Effector memory CD4-positive, alpha-beta T cell (primary cell): ENCODE results near the gene ZMYND19.
"Not testable (repeated sequence)": the region's sequence is repeated elsewhere in the genome, so short reads cannot be mapped to it uniquely, and the experiment has no call there.

Experiments
- DNase-seq, 3 donors: peaks; one replicate each; pipeline ENCODE4 v3.0.0-alpha.2; 2020
- H3K27ac ChIP-seq: 2 replicates; pipeline ENCODE4 v1.7.0; 2013; ENCODE audit warnings: mild to moderate bottlenecking, low read length, moderate library complexity; ENCODE audit not compliant: insufficient read depth, poor library complexity, severe bottlenecking
- H3K27me3 ChIP-seq: replicated peaks from 2 replicates; pipeline ENCODE4 v1.7.0; 2013; ENCODE audit warnings: mild to moderate bottlenecking, low read length; ENCODE audit not compliant: insufficient read depth, control insufficient read depth, poor library complexity, severe bottlenecking
- H3K36me3 ChIP-seq: 2 replicates; pipeline ENCODE4 v1.7.0; 2013; ENCODE audit warnings: mild to moderate bottlenecking, low read length, moderate library complexity; ENCODE audit not compliant: control insufficient read depth, insufficient read depth
- H3K4me1 ChIP-seq: 2 replicates; pipeline ENCODE4 v1.7.0; 2013; ENCODE audit warnings: low read length, mild to moderate bottlenecking; ENCODE audit not compliant: control insufficient read depth, insufficient read depth, poor library complexity, severe bottlenecking
- H3K4me3 ChIP-seq: 2 replicates; pipeline ENCODE4 v1.7.0; 2013; ENCODE audit warnings: low read length, low read depth, mild to moderate bottlenecking; ENCODE audit not compliant: insufficient read depth, poor library complexity, severe bottlenecking
- H3K9me3 ChIP-seq: 2 replicates; pipeline ENCODE4 v1.7.0; 2013; ENCODE audit warnings: mild to moderate bottlenecking, low read length, moderate library complexity; ENCODE audit not compliant: control insufficient read depth

The ZMYND19 gene

DNA sequence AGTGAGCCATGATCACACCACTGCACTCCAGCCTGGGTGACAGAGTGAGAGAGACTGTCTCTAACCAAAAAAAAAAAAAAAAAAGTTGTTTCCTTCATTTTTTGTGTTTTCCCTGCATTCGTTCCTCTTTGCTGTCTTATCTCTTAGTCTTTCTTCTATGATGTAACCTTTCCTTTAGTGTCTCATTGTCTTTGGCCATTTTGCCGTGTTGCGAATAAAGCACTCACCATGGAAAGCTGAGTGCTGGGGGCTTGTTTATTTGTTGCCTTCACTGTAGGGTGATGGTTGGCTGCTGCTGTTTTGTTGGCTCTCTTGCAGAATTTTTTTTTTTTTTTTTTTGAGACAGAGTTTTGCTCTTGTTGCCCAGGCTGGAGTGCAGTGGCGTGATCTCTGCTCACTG lies 36.2 kb upstream of the ZMYND19 start:
- Histone ChIP-seq H3K4me3 (no peak overlapping the region), H3K27ac (no peak overlapping the region), H3K27me3 (no peaks in the 10 kb centered on the region), H3K36me3 (no peaks in the 10 kb centered on the region), H3K9me3 (no peaks in the 10 kb centered on the region), H3K4me1 (peaks cover 7% of the 10 kb centered on the region)
- no peak for DNase-seq

DNA sequence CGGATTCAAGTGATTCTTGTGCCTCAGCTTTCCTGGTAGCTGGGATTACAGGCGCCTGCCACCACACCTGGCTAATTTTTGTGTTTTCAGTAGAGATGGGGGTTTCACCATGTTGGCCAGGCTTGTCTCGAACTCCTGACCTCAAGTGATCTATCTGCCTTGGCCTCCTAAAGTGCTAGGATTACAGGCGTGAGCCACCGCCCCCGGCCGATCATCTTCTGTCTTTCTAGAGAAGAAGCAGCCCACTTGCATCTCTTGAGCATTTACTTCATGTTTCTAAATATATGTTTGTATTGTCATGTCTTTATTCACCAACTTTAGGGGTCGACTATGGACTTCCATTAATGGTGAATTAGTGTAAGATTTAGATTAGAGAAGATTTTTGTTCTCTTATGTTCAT lies 31.9 kb upstream of the ZMYND19 start:
- H3K27ac ChIP-seq, H3K36me3 ChIP-seq, DNase-seq, H3K4me3 ChIP-seq, H3K9me3 ChIP-seq, H3K27me3 ChIP-seq: not testable (repeated sequence)
- H3K4me1 ChIP-seq: peaks cover 13% of the 10 kb centered on the region

DNA sequence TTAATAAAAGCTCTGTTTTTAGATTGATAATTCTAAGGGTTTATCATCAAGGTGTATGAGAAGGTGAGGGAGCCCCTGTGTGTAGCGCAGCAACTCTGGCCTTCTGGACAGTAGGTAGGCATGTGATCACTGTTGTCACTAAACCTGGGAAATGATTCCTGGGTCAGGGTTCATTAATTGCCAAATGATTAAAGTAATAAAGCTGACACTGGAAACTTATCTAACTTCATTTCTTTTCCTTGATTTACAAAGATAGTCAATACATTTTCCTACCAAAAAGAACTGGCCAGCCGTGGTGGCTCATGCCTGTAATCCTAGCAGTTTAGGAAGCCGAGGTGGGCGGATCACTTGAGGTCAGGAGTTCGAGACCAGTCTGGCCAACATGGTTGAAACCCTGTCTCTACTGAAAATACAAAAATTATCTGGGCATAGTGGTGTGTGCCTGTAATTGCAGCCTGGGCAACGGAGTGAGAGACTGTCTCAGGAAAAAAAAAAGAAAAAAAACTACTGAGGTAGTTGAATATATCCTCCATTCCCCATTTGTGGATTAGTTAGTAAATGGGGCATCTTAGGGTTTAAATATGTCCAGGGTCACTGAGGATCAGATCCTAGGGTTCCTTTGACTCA lies 30.9 kb upstream of the ZMYND19 start:
- Histone ChIP-seq H3K4me3 (peak overlapping the region; percentile 2), H3K4me1 (peaks cover 13% of the 10 kb centered on the region), H3K27me3 (no peaks in the 10 kb centered on the region), H3K27ac (no peak overlapping the region), H3K36me3 (no peaks in the 10 kb centered on the region), H3K9me3 (no peaks in the 10 kb centered on the region)
- no peak for DNase-seq

DNA sequence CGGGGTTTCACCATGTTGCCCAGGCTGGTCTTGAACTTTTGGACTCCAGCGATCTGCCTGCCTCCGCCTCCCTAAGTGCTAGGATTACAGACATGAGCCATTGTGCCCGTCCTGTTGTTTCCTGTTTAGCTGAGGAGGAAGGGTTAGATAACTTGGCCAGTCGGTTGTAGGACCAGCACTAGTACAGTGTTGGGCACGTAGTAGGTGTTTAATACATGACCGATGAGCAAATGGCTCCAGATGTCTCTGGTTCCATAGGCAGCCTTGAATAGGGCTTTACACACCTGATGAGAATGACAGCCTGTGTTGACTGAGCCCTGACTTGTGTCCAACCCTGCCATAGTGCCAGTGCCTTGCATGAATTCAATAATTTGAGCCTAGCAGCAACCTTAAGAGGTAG lies 30.3 kb upstream of the ZMYND19 start:
- Histone ChIP-seq H3K27ac (no peak overlapping the region), H3K36me3 (peaks cover 3% of the 10 kb centered on the region), H3K4me3 (peak overlapping the region; percentile 2), H3K4me1 (peaks cover 13% of the 10 kb centered on the region), H3K27me3 (no peaks in the 10 kb centered on the region), H3K9me3 (no peaks in the 10 kb centered on the region)
- no peak for DNase-seq

DNA sequence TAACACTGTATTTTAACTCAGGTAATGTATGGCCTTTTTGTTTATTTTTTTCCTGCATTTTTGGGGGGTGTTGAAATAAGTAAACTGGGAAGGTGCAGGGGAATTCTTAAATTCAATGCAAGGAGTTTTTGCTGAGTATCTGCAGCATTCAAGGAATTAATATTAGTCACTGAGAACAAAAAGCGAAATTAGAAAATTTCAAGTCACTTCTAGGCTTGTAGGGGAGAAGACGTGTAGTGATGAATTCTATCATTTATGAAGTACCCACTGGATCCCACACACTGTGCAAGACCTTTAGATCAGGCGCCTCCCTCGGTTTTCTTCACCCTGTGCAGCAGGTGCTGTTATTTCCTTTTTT lies 29.7 kb upstream of the ZMYND19 start:
- Histone ChIP-seq H3K4me1 (peaks cover 13% of the 10 kb centered on the region), H3K27me3 (no peaks in the 10 kb centered on the region), H3K27ac (peak overlapping the region; percentile 75), H3K9me3 (no peaks in the 10 kb centered on the region), H3K36me3 (peaks cover 8% of the 10 kb centered on the region), H3K4me3 (no peak overlapping the region)
- no peak for DNase-seq

DNA sequence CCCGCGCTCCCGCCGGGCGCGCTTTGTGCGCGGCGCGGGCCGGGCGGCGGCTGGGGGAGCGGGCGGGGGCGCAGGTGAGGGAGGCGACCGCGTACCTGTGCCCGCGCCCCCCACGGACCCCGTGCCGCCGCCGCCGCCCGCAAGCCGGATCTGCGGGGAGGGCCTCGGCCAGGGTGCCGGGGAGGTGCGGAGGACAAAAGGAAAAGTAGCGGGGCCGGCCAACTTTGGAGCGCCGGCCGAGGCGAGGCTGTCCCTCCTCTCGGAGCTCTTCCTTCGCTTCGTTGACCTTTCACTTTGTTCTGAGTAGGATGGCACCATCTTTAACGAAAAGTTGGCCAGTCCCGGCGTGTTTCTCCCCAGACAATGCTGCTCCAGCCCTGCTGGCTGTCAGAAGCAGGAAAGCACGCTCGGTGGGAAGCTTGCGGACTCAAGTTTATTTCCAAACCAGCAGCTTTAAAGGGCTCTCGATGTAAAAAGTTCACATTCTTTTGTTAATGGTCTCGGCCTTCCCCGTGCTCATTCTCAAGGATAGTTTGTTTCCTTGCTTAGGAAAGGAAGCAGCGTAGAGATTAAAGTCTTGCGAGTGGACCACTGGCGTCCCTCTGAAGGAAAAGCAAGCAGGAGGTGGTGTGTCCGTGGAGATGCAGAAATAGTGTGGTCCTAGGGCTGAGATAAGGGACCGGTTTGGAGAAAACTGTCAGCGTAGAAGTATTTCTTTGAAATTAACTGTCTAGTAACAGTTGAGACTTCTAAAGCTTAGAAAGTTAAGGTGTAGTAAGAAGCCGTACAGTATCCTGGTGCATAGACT lies 29.1 kb upstream of the ZMYND19 start:
- Histone ChIP-seq H3K36me3 (peaks cover 14% of the 10 kb centered on the region), H3K27me3 (no peaks in the 10 kb centered on the region), H3K4me1 (peaks cover 13% of the 10 kb centered on the region)

DNA sequence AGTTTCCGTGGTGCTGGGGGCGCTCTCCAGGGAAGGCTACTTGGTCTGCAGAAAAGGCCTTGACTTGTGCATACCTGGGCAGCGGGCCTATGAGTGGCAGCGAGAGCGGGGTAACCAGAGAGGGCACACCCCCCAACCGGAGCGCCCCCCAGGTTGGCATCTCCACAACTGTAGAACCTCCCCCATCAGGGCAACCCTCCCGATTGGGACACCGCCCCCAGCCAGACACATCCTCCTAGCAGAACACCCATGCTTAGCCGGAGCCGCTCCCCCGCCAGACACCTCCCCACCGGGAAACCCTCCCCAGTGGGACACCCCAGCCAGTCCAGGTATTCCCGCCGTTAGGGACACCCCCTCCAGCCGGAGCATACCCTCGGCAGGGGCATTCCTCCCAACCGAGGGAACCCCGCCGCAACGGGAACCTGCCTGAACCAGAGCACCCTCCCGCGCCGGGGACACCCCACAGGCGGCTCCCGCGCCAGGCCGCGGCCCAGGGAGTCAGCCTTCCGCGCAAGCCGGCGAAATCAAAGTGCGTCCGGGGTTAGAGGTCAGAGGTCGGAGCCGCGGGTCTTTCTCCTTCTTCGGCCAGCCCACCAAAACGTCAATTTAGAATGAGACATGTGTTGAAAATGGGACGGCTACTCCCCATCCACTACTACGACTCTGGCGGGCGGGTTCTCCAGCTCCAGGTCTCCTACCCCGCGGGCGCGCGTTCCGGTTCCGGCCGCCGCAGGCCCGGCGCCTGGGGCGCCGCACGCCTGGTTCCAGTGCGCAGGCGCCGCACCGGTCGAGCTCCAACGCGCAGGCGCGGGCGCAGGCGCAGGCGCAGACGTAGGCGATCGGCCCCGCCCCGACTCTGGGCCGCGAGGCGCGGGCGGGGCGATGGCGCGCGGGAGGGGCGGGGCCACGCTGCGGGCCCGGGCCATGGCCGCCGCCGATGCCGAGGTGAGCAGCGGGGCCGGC lies 28.1 kb upstream of the ZMYND19 start, which contains the start of gene EHMT1:
Gene EHMT1 (plus strand): TSS at position 901 of the 963 bp plus-strand sequence. CDS start 24 bp downstream, at position 925.
- Histone ChIP-seq H3K4me1 (peaks cover 13% of the 10 kb centered on the region), H3K9me3 (no peaks in the 10 kb centered on the region), H3K27me3 (no peaks in the 10 kb centered on the region), H3K27ac (peak within 1 kb of the TSS; percentile 99), H3K4me3 (peak within 1 kb of the TSS; percentile 85), H3K36me3 (peaks cover 24% of the 10 kb centered on the region)
- DNase-seq: peak; percentile 84 to 86 (median 85)

More for the DNA sequence above, 29.1 kb upstream of the ZMYND19 start:
- no peak for DNase-seq
- Histone ChIP-seq H3K4me3 (peak overlapping the region; percentile 74), H3K9me3 (no peaks in the 10 kb centered on the region), H3K27ac (peak overlapping the region; percentile 75)

DNA sequence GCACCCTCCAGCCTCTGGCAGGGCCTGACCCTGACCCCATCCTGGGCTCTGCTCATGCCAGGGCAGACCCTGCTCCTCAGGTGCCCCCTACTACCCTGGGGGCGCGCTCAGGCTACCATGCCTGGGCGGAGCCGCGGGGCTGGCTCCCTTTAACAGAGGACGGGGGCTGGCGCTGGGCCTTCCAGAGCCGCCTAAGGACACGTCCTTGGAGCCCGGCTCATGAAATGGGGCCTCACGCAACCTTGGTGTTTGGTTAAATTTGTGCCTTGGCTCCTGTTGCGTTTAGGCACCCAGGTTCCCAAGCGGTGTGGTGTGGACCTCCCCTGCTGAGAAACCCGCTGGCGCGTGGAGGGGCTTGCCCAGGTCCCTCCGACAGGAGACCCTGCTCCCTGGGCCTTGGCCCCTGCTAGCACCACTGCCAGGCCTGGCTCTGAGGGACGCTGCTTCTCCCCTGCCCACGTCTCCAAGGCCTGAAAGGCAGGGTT lies 25.1 kb upstream of the ZMYND19 start:
- Histone ChIP-seq H3K4me3 (no peak overlapping the region), H3K27me3 (no peaks in the 10 kb centered on the region), H3K27ac (no peak overlapping the region), H3K4me1 (peaks cover 25% of the 10 kb centered on the region), H3K36me3 (peaks cover 24% of the 10 kb centered on the region), H3K9me3 (no peaks in the 10 kb centered on the region)
- no peak for DNase-seq

DNA sequence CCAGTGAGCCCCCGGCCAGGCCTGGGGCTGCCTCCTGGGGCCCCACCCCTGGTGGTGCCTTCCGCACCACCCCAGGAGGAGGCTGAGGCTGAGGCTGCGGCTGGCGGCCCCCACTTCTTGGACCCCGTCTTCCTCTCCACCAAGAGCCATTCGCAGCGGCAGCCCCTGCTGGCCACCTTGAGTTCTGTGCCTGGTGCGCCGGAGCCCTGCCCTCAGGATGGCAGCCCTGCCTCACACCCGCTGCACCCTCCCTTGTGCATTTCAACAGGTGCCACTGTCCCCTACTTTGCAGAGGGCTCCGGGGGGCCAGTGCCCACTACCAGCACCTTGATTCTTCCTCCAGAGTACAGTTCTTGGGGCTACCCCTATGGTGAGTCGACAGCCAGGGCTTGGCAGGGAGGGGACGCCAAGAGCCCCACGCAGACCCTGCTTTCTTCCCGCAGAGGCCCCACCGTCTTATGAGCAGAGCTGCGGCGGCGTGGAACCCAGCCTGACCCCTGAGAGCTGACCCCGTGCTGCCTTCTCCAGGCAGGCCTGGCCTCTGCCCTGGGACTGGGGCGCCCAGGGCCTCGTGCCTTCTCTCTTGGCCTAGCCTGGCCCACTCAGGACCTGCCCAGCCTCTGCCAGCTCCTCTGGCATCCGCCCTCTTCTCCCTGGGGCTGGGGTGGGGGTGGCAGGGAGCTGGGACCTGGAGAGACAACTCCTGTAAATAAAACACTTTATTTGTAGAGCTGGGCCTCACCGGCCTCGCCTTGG lies 24.5 kb upstream of the ZMYND19 start:
- H3K27me3 ChIP-seq: no peaks in the 10 kb centered on the region
- no peak overlapping the region for H3K27ac ChIP-seq
- no peaks in the 10 kb centered on the region for H3K9me3 ChIP-seq
- no peak overlapping the region for H3K4me3 ChIP-seq
- H3K36me3 ChIP-seq: peaks cover 24% of the 10 kb centered on the region
- H3K4me1 ChIP-seq: peaks cover 21% of the 10 kb centered on the region
- no peak for DNase-seq
